ENCODE measurements around the gene NMNAT2. TPM values are rescaled to one million over a fixed set of nuclear protein-coding genes. Genes with fewer than 3 reads are reported as not detected.

NMNAT2 gene
- total and polyA plus RNA-seq, 2 experiments from 2014 or later, result 2.4 to 4.2 TPM

GRCh38 chr1:183290628-183291027 lies 127.6 kb downstream of the NMNAT2 start:
- TF ChIP-seq EZH2 (IDR thresholded peaks at IDR 0.05; ENCODE audit: insufficient read depth, poor library complexity, severe bottlenecking) (no peak), EZH2phosphoT487 (IDR thresholded peaks at IDR 0.05; ENCODE audit: insufficient read depth, low read depth) (no peak)
- no peak overlapping the region for H2AFZ ChIP-seq
- in situ Hi-C loops (cut with MboI), result no loop called here
- no peak overlapping the region for H3K4me3 ChIP-seq
- H3K9me2 ChIP-seq (ENCODE audit: insufficient read depth), result no peaks in the 10 kb centered on the region
- no peak overlapping the region for H3K27ac ChIP-seq
- no peaks in the 10 kb centered on the region for H4K20me1 ChIP-seq (ENCODE audit: insufficient read depth)
- H3K27me3 ChIP-seq (replicated peaks; ENCODE audit: insufficient read depth), result no peaks in the 10 kb centered on the region
- H3F3A ChIP-seq (ENCODE audit: insufficient read depth), result 0 out of 2 replicates have a peak, but pooled peaks cover 3% of the 10 kb centered on the region
- no peaks in the 10 kb centered on the region for H3K36me3 ChIP-seq (ENCODE audit: low read depth)
- no peak for DNase-seq
- H3K9me3 ChIP-seq (ENCODE audit: low read depth), result no peaks in the 10 kb centered on the region
- no peaks in the 10 kb centered on the region for H3K79me2 ChIP-seq (ENCODE audit: insufficient read depth)
- WGBS, 2 experiments (ENCODE audit: low coverage in 1 of 2, low lambda C conversion rate in 2 of 2, missing lambda C conversion rate in 2 of 2), result 91 to 94% methylated on average over 6 of the region's 6 CpGs
- peaks cover 13% of the 10 kb centered on the region for H3K4me1 ChIP-seq (ENCODE audit: insufficient read depth)
- H3K4me2 ChIP-seq (ENCODE audit: unreplicated experiment), result no peak overlapping the region
- H3K9ac ChIP-seq, result no peak overlapping the region

- Histone ChIP-seq H3K27me3 (replicated peaks; ENCODE audit: insufficient read depth) (no peaks in the 10 kb centered on the region), H3K9me3 (ENCODE audit: low read depth) (no peaks in the 10 kb centered on the region), H3K27ac (no peak overlapping the region), H2AFZ (no peak overlapping the region), H4K20me1 (ENCODE audit: insufficient read depth) (no peaks in the 10 kb centered on the region), H3K4me3 (no peak overlapping the region), H3K4me1 (ENCODE audit: insufficient read depth) (peaks cover 13% of the 10 kb centered on the region), H3K4me2 (ENCODE audit: unreplicated experiment) (no peak overlapping the region), H3K9me2 (ENCODE audit: insufficient read depth) (no peaks in the 10 kb centered on the region), H3K79me2 (ENCODE audit: insufficient read depth) (no peaks in the 10 kb centered on the region), H3K36me3 (ENCODE audit: low read depth) (no peaks in the 10 kb centered on the region), H3F3A (ENCODE audit: insufficient read depth) (0 out of 2 replicates have a peak, but pooled peaks cover 3% of the 10 kb centered on the region), H3K9ac (no peak overlapping the region)
- in situ Hi-C loops (cut with MboI), result no loop called here
- 87 to 90% methylated on average over 9 of the region's 9 CpGs for WGBS, 2 experiments (ENCODE audit: low coverage in 1 of 2, low lambda C conversion rate in 2 of 2, missing lambda C conversion rate in 2 of 2)
- DNase-seq, result no peak
- TF ChIP-seq EZH2phosphoT487 (IDR thresholded peaks at IDR 0.05; ENCODE audit: insufficient read depth, low read depth) (no peak), EZH2 (IDR thresholded peaks at IDR 0.05; ENCODE audit: insufficient read depth, poor library complexity, severe bottlenecking) (no peak)
Observed at GRCh38 chr1:183289051-183289496, 129.1 kb downstream of the NMNAT2 start.

- no peak overlapping the region for H3K9ac ChIP-seq
- H3K36me3 ChIP-seq (ENCODE audit: low read depth), result no peaks in the 10 kb centered on the region
- no peaks in the 10 kb centered on the region for H4K20me1 ChIP-seq (ENCODE audit: insufficient read depth)
- TF ChIP-seq EZH2 (IDR thresholded peaks at IDR 0.05; ENCODE audit: insufficient read depth, poor library complexity, severe bottlenecking) (no peak), EZH2phosphoT487 (IDR thresholded peaks at IDR 0.05; ENCODE audit: insufficient read depth, low read depth) (no peak)
- H3K9me2 ChIP-seq (ENCODE audit: insufficient read depth), result no peaks in the 10 kb centered on the region
- no peaks in the 10 kb centered on the region for H3K9me3 ChIP-seq (ENCODE audit: low read depth)
- no peaks in the 10 kb centered on the region for H3K27me3 ChIP-seq (replicated peaks; ENCODE audit: insufficient read depth)
- H3K4me2 ChIP-seq (ENCODE audit: unreplicated experiment), result no peak overlapping the region
- in situ Hi-C loops (cut with MboI), result no loop called here
- H3K4me1 ChIP-seq (ENCODE audit: insufficient read depth), result peaks cover 13% of the 10 kb centered on the region
- no peak for DNase-seq
- no peak overlapping the region for H3K27ac ChIP-seq
- H2AFZ ChIP-seq, result no peak overlapping the region
- 89 to 90% methylated on average over 2 of the region's 2 CpGs for WGBS, 2 experiments (ENCODE audit: low coverage in 1 of 2, low lambda C conversion rate in 2 of 2, missing lambda C conversion rate in 2 of 2)
- no peaks in the 10 kb centered on the region for H3K79me2 ChIP-seq (ENCODE audit: insufficient read depth)
- no peak overlapping the region for H3K4me3 ChIP-seq
- H3F3A ChIP-seq (ENCODE audit: insufficient read depth), result 0 out of 2 replicates have a peak, but pooled peaks cover 3% of the 10 kb centered on the region
Observed at GRCh38 chr1:183288583-183288982, 129.6 kb downstream of the NMNAT2 start.

GRCh38 chr1:183287191-183287675 lies 130.9 kb downstream of the NMNAT2 start:
- Histone ChIP-seq H4K20me1 (ENCODE audit: insufficient read depth) (no peaks in the 10 kb centered on the region), H3K9ac (no peak overlapping the region), H3K27me3 (replicated peaks; ENCODE audit: insufficient read depth) (no peaks in the 10 kb centered on the region), H3K4me1 (ENCODE audit: insufficient read depth) (peaks cover 15% of the 10 kb centered on the region), H3K9me3 (ENCODE audit: low read depth) (no peaks in the 10 kb centered on the region), H3K27ac (no peak overlapping the region), H3K4me2 (ENCODE audit: unreplicated experiment) (no peak overlapping the region), H3K9me2 (ENCODE audit: insufficient read depth) (no peaks in the 10 kb centered on the region), H3K4me3 (no peak overlapping the region), H3K79me2 (ENCODE audit: insufficient read depth) (no peaks in the 10 kb centered on the region), H2AFZ (no peak overlapping the region), H3K36me3 (ENCODE audit: low read depth) (no peaks in the 10 kb centered on the region), H3F3A (ENCODE audit: insufficient read depth) (0 out of 2 replicates have a peak, but pooled peaks cover 3% of the 10 kb centered on the region)
- in situ Hi-C loops (cut with MboI), result no loop called here
- 49 to 56% methylated on average over 5 of the region's 5 CpGs for WGBS, 2 experiments (ENCODE audit: low coverage in 1 of 2, low lambda C conversion rate in 2 of 2, missing lambda C conversion rate in 2 of 2)
- no peak for TF ChIP-seq EZH2phosphoT487 (IDR thresholded peaks at IDR 0.05; ENCODE audit: insufficient read depth, low read depth)
- TF ChIP-seq EZH2 (IDR thresholded peaks at IDR 0.05; ENCODE audit: insufficient read depth, poor library complexity, severe bottlenecking), result no peak
- DNase-seq, result peak; percentile 48

Data from GM23248 (cell line).